BJ (cell line): ENCODE measurements around the gene TUBA8. TPM values are rescaled to one million over a fixed set of nuclear protein-coding genes. Genes with fewer than 3 reads are reported as not detected.

Experiments used
- CTCF ChIA-PET: fragments of 350-600 bp; formaldehyde crosslinking; extraction: SDS; loops from one replicate; lab custom pipeline; 2021; ENCODE audit warnings: antibody characterized with exemption, inconsistent platforms; lab: Yijun Ruan, JAX
- POLR2A ChIA-PET: fragments of 300-600 bp; sonication (Branson Sonifier 250); formaldehyde crosslinking; extraction: SDS; loops from one replicate; lab custom pipeline; 2021; ENCODE audit warnings: antibody characterized with exemption; lab: Charles Lee
- DNase-seq: peaks from one replicate; pipeline ENCODE4 v3.0.0-alpha.2; 2011; ENCODE audit warnings: low read depth
- H3K27me3 ChIP-seq: 2 replicates; pipeline ENCODE4 v1.6.0; 2011; ENCODE audit warnings: low read length; ENCODE audit not compliant: control insufficient read depth, insufficient read depth
- H3K36me3 ChIP-seq: 2 replicates; pipeline ENCODE4 v1.5.1; 2011; ENCODE audit warnings: low read length; ENCODE audit not compliant: control insufficient read depth, insufficient read depth
- H3K4me3 ChIP-seq: 2 replicates; pipeline ENCODE4 v1.5.1; 2011; ENCODE audit warnings: low read depth, mild to moderate bottlenecking, control low read depth, low read length
- polyA plus RNA-seq: library from polyadenylated mRNA; depleted of rRNA; stranded (reverse); fragments of >200 nt; gene quantifications from 2 replicates; pipeline ENCODE4 v1.2.3, GENCODE V29; 2011
- TF ChIP-seq, protein P1 (sequence below): IDR thresholded peaks from 2 replicates; pipeline ENCODE4 v1.5.1; 2011; ENCODE audit warnings: low read depth, mild to moderate bottlenecking, control low read depth, inconsistent platforms, low read length, moderate library complexity; ENCODE audit not compliant: insufficient read depth

Gene TUBA8
- polyA plus RNA-seq, 1 experiment = 1.3 TPM

DNA sequence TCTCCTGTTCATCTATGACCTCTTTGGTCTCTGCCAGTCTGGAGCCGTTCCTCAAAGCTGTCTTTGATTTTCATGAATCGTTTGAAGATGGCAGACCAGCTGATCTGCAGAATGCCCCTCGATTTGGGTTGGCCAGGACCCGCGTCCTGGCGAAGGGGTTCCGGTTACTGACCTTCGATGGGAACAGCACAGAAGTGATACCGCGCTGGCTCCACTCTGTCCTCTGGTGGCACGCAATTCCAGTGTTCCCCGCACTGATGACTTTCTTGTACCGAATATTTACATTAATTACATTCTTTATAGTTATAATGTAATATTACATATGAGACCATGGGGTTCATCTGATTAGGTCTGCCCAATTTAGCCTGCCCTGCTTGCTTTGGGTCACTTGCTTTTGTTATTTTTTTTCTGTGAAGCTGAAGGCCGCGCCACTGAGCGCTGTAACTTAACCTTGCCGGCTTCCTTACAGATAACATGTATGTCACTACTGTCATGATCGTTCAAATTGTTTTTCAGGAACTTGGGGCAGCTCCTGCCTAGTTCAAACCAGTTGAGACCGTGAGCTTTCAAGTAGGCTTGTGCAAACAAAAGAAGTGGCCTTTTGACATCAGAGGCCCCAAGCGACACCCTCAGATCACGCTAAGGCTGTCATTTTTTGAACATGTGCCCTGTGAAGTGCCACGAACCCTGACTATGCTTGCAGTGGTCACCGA, 35.2 kb downstream of the TUBA8 start:
- TF ChIP-seq, protein P1, sequence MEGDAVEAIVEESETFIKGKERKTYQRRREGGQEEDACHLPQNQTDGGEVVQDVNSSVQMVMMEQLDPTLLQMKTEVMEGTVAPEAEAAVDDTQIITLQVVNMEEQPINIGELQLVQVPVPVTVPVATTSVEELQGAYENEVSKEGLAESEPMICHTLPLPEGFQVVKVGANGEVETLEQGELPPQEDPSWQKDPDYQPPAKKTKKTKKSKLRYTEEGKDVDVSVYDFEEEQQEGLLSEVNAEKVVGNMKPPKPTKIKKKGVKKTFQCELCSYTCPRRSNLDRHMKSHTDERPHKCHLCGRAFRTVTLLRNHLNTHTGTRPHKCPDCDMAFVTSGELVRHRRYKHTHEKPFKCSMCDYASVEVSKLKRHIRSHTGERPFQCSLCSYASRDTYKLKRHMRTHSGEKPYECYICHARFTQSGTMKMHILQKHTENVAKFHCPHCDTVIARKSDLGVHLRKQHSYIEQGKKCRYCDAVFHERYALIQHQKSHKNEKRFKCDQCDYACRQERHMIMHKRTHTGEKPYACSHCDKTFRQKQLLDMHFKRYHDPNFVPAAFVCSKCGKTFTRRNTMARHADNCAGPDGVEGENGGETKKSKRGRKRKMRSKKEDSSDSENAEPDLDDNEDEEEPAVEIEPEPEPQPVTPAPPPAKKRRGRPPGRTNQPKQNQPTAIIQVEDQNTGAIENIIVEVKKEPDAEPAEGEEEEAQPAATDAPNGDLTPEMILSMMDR = no peak
- ChIA-PET CTCF (interaction anchor here (0.5 kb wide), 1 partner anchor 156 kb away, joined by 3 read pairs; no protein-coding TSS in a partner anchor), POLR2A (no interaction called here)
- Histone ChIP-seq H3K36me3 (no peaks in the 10 kb centered on the region), H3K27me3 (no peaks in the 10 kb centered on the region), H3K4me3 (no peak overlapping the region)
- DNase-seq = no peak

DNA sequence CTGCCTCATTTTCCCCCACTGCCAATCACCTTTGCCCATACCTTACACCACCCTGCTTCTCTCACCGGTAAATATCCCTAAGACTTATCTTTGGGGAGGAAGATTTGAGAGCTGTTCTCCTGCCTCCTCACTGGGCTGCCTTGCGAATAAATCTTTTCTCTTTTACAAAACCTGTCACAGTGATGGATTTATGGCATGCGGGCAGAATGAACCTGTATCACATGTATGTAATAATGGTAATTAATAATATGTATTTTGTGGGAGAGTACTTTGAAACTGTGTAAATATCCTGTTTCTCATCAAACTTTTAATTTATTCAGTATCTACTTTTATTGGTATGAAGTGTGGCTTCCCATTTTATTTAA, 35.8 kb downstream of the TUBA8 start:
- Histone ChIP-seq H3K27me3 (no peaks in the 10 kb centered on the region), H3K36me3 (no peaks in the 10 kb centered on the region), H3K4me3 (no peak overlapping the region)
- TF ChIP-seq, protein P1 = no peak
- CTCF ChIA-PET = no interaction called here
- no peak for DNase-seq
- POLR2A ChIA-PET = no interaction called here

DNA sequence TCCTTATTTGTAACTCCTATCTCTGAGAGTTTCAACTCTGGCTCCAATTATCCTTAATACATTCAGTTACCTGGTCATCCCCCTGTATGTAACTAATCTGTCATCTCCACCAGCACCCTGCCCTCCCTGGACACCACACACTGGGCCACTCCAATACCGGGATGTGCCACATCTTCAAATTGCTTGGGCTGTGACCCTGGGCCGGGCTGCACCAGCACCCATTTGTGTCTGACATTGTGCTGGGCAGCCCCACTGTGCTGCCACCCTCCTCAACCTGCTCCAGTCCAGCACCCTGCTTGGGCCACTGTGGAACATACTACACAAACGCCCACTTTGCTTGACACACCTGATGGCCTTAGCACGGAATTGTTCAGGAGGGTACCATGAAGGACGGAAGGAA, 37.2 kb downstream of the TUBA8 start:
- POLR2A ChIA-PET = no interaction called here
- no peak for DNase-seq
- CTCF ChIA-PET = no interaction called here
- TF ChIP-seq, protein P1 = no peak
- no peaks in the 10 kb centered on the region for H3K36me3 ChIP-seq
- no peaks in the 10 kb centered on the region for H3K27me3 ChIP-seq
- H3K4me3 ChIP-seq = no peak overlapping the region

DNA sequence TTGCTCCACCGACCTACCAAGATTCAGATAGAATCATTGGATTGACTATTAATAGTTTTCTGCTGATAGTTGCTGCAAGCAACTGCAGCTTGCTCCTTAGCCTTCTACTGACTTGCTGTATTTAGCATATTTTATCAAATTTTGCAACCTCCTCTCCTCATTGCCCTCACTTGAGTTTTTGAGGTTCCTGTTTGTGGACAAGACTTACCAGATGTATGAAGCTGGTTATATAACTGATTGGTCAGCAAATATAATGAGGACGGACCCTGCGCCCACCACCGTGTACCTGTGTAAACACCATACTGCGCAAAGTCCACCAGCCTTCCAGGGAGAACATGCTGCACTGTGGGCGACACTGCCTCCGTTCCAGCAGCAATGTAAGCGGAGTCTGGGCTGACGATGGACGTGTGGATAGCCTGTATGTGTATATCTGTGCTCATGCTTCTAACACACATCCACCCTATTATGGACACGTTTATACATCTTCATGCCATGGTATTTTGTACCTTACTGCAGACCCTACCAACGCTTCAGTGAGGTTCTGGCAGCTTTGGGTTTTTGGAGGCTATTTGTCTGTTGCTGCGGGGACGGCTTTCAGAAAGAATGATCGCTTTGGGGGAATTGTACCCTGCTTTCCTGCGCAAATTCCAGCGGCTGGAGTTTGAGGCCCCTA, 37.8 kb downstream of the TUBA8 start:
- ChIA-PET POLR2A (no interaction called here), CTCF (no interaction called here)
- Histone ChIP-seq H3K27me3 (no peaks in the 10 kb centered on the region), H3K36me3 (no peaks in the 10 kb centered on the region), H3K4me3 (no peak overlapping the region)
- no peak for DNase-seq
- TF ChIP-seq, protein P1 = no peak

DNA sequence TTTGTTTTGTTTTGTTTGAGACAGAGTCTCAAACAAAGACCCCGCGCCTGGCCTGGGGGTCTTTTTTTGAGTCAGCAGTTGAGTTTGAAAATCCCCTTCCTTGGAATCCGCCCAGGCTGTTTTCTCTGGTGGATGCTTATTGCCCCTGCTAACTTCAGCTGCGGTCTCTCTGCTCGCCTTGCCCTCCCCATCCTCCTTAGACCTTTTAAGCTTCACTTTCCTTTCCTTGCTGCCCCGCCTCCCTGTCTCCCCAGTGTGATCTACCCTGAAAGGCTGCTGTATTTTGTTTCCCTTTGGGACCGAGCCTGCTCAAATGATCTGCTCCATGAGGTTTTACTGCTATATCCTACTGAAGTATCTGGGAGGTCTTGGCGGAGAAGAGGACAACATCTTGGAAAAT, 41.9 kb downstream of the TUBA8 start:
- POLR2A ChIA-PET = no interaction called here
- CTCF ChIA-PET = no interaction called here
- Histone ChIP-seq H3K36me3 (no peaks in the 10 kb centered on the region), H3K4me3 (no peak overlapping the region), H3K27me3 (no peaks in the 10 kb centered on the region)
- DNase-seq = no peak
- TF ChIP-seq, protein P1 = no peak
